ENCODE data around the gene IL1RL2.

- TF ChIP-seq CTCF (conservative IDR thresholded peaks at IDR 0.05 in 1 of 2, IDR thresholded peaks at IDR 0.05 in 1 of 2; ENCODE audit: low read depth in 1 of 2, low read length in 2 of 2) (no peak), EZH2 (IDR thresholded peaks at IDR 0.05; ENCODE audit: low read length, missing control alignments) (no peak)
Measured at GRCh38 chr2:102279391-102279735, 92.5 kb downstream of the IL1RL2 start.

Measured in fibroblast of lung (primary cell).